HFFc6 (cell line): Measurements from ENCODE around the gene NR5A2. TPM values are rescaled to one million over a fixed set of nuclear protein-coding genes. Genes with fewer than 3 reads are reported as not detected.

Experiments
- DNase-seq: peaks from one replicate; pipeline ENCODE4 v3.0.0-alpha.2; 2018
- H3K27ac Mint-ChIP-seq: 2 replicates; pipeline ENCODE4 v1.8.0; 2020; ENCODE audit warnings: mild to moderate bottlenecking, mixed read lengths
- H3K27me3 Mint-ChIP-seq: 2 replicates; pipeline ENCODE4 v1.8.0; 2021; ENCODE audit warnings: mild to moderate bottlenecking, moderate library complexity, mixed read lengths; ENCODE audit not compliant: insufficient read depth
- H3K36me3 Mint-ChIP-seq: 2 replicates; pipeline ENCODE4 v1.8.0; 2021; ENCODE audit warnings: low read depth, mixed read lengths
- H3K4me1 Mint-ChIP-seq: 2 replicates; pipeline ENCODE4 v1.8.0; 2020; ENCODE audit warnings: low read depth, mixed read lengths
- H3K4me3 Mint-ChIP-seq: 2 replicates; pipeline ENCODE4 v1.8.0; 2020; ENCODE audit warnings: mild to moderate bottlenecking, moderate library complexity, mixed read lengths
- H3K9me3 Mint-ChIP-seq: 2 replicates; pipeline ENCODE4 v1.8.0; 2020; ENCODE audit warnings: mild to moderate bottlenecking, mixed read lengths
- CTCF ChIP-seq: fragments of 200-600 bp; sonication (generic); IDR thresholded peaks from 2 replicates; pipeline ENCODE4 v1.5.0; 2021; ENCODE audit warnings: antibody characterized with exemption, mild to moderate bottlenecking
- long read RNA-seq: library from polyadenylated mRNA; unstranded; transcript quantifications from one replicate; pipeline ENCODE4 v2.0.0, GENCODE V29; 2019
- total RNA-seq, 6 experiments: library from RNA; stranded (reverse); fragmentation: NEBNext Ultra II Directional; extraction: Animal tissue kit (Norgen Biotek cat#: 25700); gene quantifications; 2 replicates in 1 of 6; 3 replicates in 5 of 6; pipeline ENCODE4 v1.2.3, GENCODE V29; 2021

NR5A2 gene
- total RNA-seq = 1 to 10 TPM in 3 of 6 experiments, under 1 TPM in 3; 0.09 to 1.9 (median 0.97) TPM
- long read RNA-seq = 0 reads

GRCh38 chr1:200027264-200027823 is at the start of gene NR5A2:
Gene NR5A2 (plus strand): TSS chr1:200027710. CDS start chr1:200027848, 138 bp downstream.
- H3K4me3 Mint-ChIP-seq = peak within 1 kb of the TSS; percentile 85; the same call in 1 of the 2 replicates
- DNase-seq = no peak

GRCh38 chr1:199978408-199978940 is 49.0 kb upstream of the NR5A2 start:
- H3K4me1 Mint-ChIP-seq = peaks cover 12% of the 10 kb centered on the region; the same call in 1 of the 2 replicates
- no peak overlapping the region for H3K4me3 Mint-ChIP-seq
- DNase-seq = no peak
- H3K27me3 Mint-ChIP-seq = no peaks in the 10 kb centered on the region; the same call in none of the 2 replicates
- H3K27ac Mint-ChIP-seq = no peak overlapping the region
- no peak for TF ChIP-seq CTCF
- no peaks in the 10 kb centered on the region for H3K9me3 Mint-ChIP-seq
- H3K36me3 Mint-ChIP-seq = no peaks in the 10 kb centered on the region

More at GRCh38 chr1:200027264-200027823, at the start of gene NR5A2:
- no peak for TF ChIP-seq CTCF
- peaks cover 33% of the 10 kb centered on the region; the same call in 1 of the 2 replicates for H3K27me3 Mint-ChIP-seq
- H3K27ac Mint-ChIP-seq = no peak within 1 kb of the TSS
- H3K9me3 Mint-ChIP-seq = no peaks in the 10 kb centered on the region
- H3K36me3 Mint-ChIP-seq = no peaks in the 10 kb centered on the region
- peaks cover 5% of the 10 kb centered on the region; the same call in 1 of the 2 replicates for H3K4me1 Mint-ChIP-seq

DNA sequence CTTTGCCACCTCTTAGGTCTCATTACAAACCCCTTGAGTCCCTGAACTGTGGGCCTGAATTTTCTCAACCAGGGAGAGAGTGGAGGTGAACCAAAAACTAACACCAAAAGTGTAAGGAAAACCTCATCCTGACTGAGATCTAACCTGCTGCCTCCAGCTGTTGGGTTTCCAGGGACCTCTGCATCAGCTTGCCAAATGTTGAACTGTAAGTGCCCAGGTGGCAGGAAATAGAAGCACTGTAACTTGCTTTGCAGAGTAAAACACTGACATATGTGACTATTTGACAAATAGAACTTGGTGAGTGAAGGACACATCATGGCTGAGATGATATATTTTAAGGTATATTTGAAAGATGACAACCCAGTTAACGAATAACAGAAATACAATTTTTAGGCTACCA is 48.4 kb upstream of the NR5A2 start:
- Mint-ChIP-seq H3K27me3 (no peaks in the 10 kb centered on the region; the same call in none of the 2 replicates), H3K36me3 (no peaks in the 10 kb centered on the region), H3K4me1 (peaks cover 12% of the 10 kb centered on the region; the same call in 1 of the 2 replicates), H3K27ac (no peak overlapping the region), H3K9me3 (no peaks in the 10 kb centered on the region), H3K4me3 (no peak overlapping the region)
- no peak for TF ChIP-seq CTCF
- DNase-seq = no peak

DNA sequence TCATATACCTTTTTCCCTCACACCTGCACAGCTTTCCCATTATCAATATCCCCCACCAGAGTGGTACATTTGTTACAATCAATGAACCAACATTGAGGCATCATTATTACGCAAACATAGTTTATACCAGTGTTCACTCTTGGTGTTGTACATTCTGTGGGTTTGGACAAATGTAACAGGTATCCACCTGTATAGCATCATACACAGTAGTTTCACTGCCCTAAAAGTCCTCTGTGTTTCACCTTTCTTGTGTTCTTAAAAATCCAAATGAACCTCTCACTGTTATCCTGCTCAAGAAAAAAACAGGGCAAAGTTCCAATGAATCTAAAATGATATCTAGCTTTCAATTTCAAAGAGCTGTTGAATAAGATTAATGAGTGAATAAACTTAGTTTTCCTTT is 45.9 kb upstream of the NR5A2 start:
- Mint-ChIP-seq H3K9me3 (no peaks in the 10 kb centered on the region), H3K4me3 (no peak overlapping the region), H3K27ac (no peak overlapping the region), H3K36me3 (no peaks in the 10 kb centered on the region), H3K27me3 (no peaks in the 10 kb centered on the region; the same call in 1 of the 2 replicates), H3K4me1 (peaks cover 6% of the 10 kb centered on the region; the same call in 1 of the 2 replicates)
- DNase-seq = no peak
- TF ChIP-seq CTCF = no peak

GRCh38 chr1:199982606-199983005 is 44.9 kb upstream of the NR5A2 start:
- Mint-ChIP-seq H3K4me3 (no peak overlapping the region), H3K4me1 (no peaks in the 10 kb centered on the region), H3K9me3 (no peaks in the 10 kb centered on the region), H3K27me3 (no peaks in the 10 kb centered on the region; the same call in 1 of the 2 replicates), H3K27ac (no peak overlapping the region), H3K36me3 (no peaks in the 10 kb centered on the region)
- TF ChIP-seq CTCF = no peak
- DNase-seq = no peak
